ENCODE measurements around the gene ZNF784.

Gene ZNF784

DNA sequence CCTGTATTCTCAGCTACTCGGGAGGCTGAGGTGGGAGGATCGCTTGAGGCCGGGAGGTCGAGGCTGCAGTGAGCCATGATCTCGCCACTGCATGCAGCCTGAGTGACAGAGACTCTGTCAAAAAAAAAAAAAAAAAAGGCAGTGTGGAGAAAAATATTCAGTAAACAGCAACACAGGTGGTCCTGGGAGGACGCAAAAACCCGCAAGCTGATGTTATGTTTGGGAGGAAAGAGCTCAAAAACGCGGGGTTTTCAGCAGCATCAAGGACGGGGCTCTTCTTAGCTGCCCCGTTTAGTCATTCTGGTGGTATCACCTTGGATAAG, 599 bp upstream of the ZNF784 start:
- Histone ChIP-seq H3K9me3 (ENCODE audit: insufficient read depth, low read length, severe bottlenecking) (no peaks in the 10 kb centered on the region), H3K4me3 (ENCODE audit: low read depth in 1 of 2, low read length in 2 of 2) (peak overlapping the region; percentile 25 to 79; a peak in 3 of 4 replicates), H3K4me1 (ENCODE audit: insufficient read depth, low read length) (peaks cover 28% of the 10 kb centered on the region), H3K36me3 (ENCODE audit: insufficient read depth, low read length) (peaks cover 8% of the 10 kb centered on the region), H3K4me2 (ENCODE audit: insufficient read depth, low read length) (peak overlapping the region; percentile 98), H3K79me2 (ENCODE audit: insufficient read depth, low read length) (no peaks in the 10 kb centered on the region), H3K9ac (ENCODE audit: low read depth, low read length) (peak overlapping the region; percentile 61), H4K20me1 (ENCODE audit: insufficient read depth, low read length) (no peaks in the 10 kb centered on the region), H3K27ac (ENCODE audit: low read length) (peak overlapping the region; percentile 76), H3K27me3 (ENCODE audit: insufficient read depth, low read length, poor library complexity) (no peaks in the 10 kb centered on the region), H2AFZ (ENCODE audit: low read depth, low read length) (peak overlapping the region; percentile 99)
- ATAC-seq (ENCODE audit: insufficient read depth, low read depth) (no peak), DNase-seq (no peak)
- no peak for TF ChIP-seq CTCF (IDR thresholded peaks at IDR 0.05; ENCODE audit: borderline replicate concordance, extremely low read depth, low read length, poor library complexity, severe bottlenecking)
- TF ChIP-seq EZH2 (IDR thresholded peaks at IDR 0.05; ENCODE audit: borderline replicate concordance, low read depth, low read length, severe bottlenecking), result no peak

DNA sequence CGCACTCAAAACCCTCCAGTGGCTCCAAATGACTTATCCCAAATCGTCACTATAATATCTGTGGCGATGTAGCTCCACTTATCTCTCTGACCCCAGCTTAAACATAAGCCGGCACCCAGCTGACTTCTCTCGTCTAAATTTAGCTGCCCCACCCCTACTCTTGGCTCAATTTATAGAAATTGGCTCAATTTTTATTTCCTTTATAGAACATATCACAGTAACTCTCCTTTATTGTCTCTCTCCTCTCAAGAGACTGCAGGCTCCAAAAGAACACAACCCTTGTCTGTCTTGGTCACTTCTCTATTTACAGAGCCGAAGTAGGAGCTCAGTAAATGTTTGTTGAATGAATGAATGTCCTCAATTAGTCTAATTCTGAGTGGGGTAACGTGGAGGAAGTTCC, 805 bp downstream of the ZNF784 start:
- Histone ChIP-seq H3K9ac (ENCODE audit: low read depth, low read length) (no peak overlapping the region), H3K4me1 (ENCODE audit: insufficient read depth, low read length) (peaks cover 28% of the 10 kb centered on the region), H3K9me3 (ENCODE audit: insufficient read depth, low read length, severe bottlenecking) (no peaks in the 10 kb centered on the region), H3K27me3 (ENCODE audit: insufficient read depth, low read length, poor library complexity) (no peaks in the 10 kb centered on the region), H3K79me2 (ENCODE audit: insufficient read depth, low read length) (no peaks in the 10 kb centered on the region), H2AFZ (ENCODE audit: low read depth, low read length) (no peak overlapping the region), H3K4me2 (ENCODE audit: insufficient read depth, low read length) (peak overlapping the region; percentile 64), H3K4me3 (ENCODE audit: low read depth in 1 of 2, low read length in 2 of 2) (peak overlapping the region; percentile 11 to 61; a peak in 3 of 4 replicates), H3K36me3 (ENCODE audit: insufficient read depth, low read length) (peaks cover 8% of the 10 kb centered on the region), H3K27ac (ENCODE audit: low read length) (peak overlapping the region; percentile 39; the same call in 1 of the 2 replicates), H4K20me1 (ENCODE audit: insufficient read depth, low read length) (no peaks in the 10 kb centered on the region)
- ATAC-seq (ENCODE audit: insufficient read depth, low read depth) (no peak), DNase-seq (no peak)
- TF ChIP-seq CTCF (IDR thresholded peaks at IDR 0.05; ENCODE audit: borderline replicate concordance, extremely low read depth, low read length, poor library complexity, severe bottlenecking) (no peak), EZH2 (IDR thresholded peaks at IDR 0.05; ENCODE audit: borderline replicate concordance, low read depth, low read length, severe bottlenecking) (no peak)

- Histone ChIP-seq H4K20me1 (ENCODE audit: insufficient read depth, low read length) (no peaks in the 10 kb centered on the region), H3K4me2 (ENCODE audit: insufficient read depth, low read length) (peak overlapping the region; percentile 64), H2AFZ (ENCODE audit: low read depth, low read length) (no peak overlapping the region), H3K79me2 (ENCODE audit: insufficient read depth, low read length) (no peaks in the 10 kb centered on the region), H3K4me1 (ENCODE audit: insufficient read depth, low read length) (peaks cover 28% of the 10 kb centered on the region), H3K9me3 (ENCODE audit: insufficient read depth, low read length, severe bottlenecking) (no peaks in the 10 kb centered on the region), H3K36me3 (ENCODE audit: insufficient read depth, low read length) (peaks cover 8% of the 10 kb centered on the region), H3K9ac (ENCODE audit: low read depth, low read length) (no peak overlapping the region), H3K27me3 (ENCODE audit: insufficient read depth, low read length, poor library complexity) (no peaks in the 10 kb centered on the region), H3K4me3 (ENCODE audit: low read depth in 1 of 2, low read length in 2 of 2) (no peak overlapping the region), H3K27ac (ENCODE audit: low read length) (no peak overlapping the region)
- ATAC-seq (ENCODE audit: insufficient read depth, low read depth) (no peak), DNase-seq (no peak)
- no peak for TF ChIP-seq CTCF (IDR thresholded peaks at IDR 0.05; ENCODE audit: borderline replicate concordance, extremely low read depth, low read length, poor library complexity, severe bottlenecking)
- no peak for TF ChIP-seq EZH2 (IDR thresholded peaks at IDR 0.05; ENCODE audit: borderline replicate concordance, low read depth, low read length, severe bottlenecking)
Observed at GRCh38 chr19:55623130-55623529, 1.2 kb downstream of the ZNF784 start.
